ENCODE results near the gene FAM13A.

FAM13A gene

GRCh38 chr4:88737307-88737941 is 319.6 kb downstream of the FAM13A start:
- DNase-seq = no peak

GRCh38 chr4:88736264-88736663 is 320.7 kb downstream of the FAM13A start:
- no peak for DNase-seq

- DNase-seq = no peak
Measured at GRCh38 chr4:88735564-88735963, 321.4 kb downstream of the FAM13A start.

GRCh38 chr4:88734403-88734949 is 322.5 kb downstream of the FAM13A start:
- no peak for DNase-seq

GRCh38 chr4:88732714-88733368 is 324.1 kb downstream of the FAM13A start:
- DNase-seq = no peak

- DNase-seq = peak in 1 of 2 experiments; percentile 13
Measured at GRCh38 chr4:88731381-88731780, 325.6 kb downstream of the FAM13A start.

- DNase-seq = no peak
Measured at GRCh38 chr4:88730811-88731210, 326.2 kb downstream of the FAM13A start.

GRCh38 chr4:88729146-88729760 is 327.7 kb downstream of the FAM13A start:
- no peak for DNase-seq

- peak in 1 of 2 experiments; percentile 59 for DNase-seq
Measured at GRCh38 chr4:88728146-88728545, 328.8 kb downstream of the FAM13A start.

- no peak for DNase-seq
Measured at GRCh38 chr4:88725986-88726385, 331.0 kb downstream of the FAM13A start.

- no peak for DNase-seq
Measured at GRCh38 chr4:88725143-88725542, 331.8 kb downstream of the FAM13A start.

GRCh38 chr4:88724406-88724805 is 332.6 kb downstream of the FAM13A start:
- DNase-seq = no peak

- DNase-seq = peak in 1 of 2 experiments; percentile 18
Measured at GRCh38 chr4:88722828-88723227, 334.2 kb downstream of the FAM13A start.

- DNase-seq = no peak
Measured at GRCh38 chr4:88722276-88722780, 334.7 kb downstream of the FAM13A start.

GRCh38 chr4:88720451-88721428 is 336.2 kb downstream of the FAM13A start:
- DNase-seq = peak in 1 of 2 experiments; percentile 53

- no peak for DNase-seq
Measured at GRCh38 chr4:88719381-88719780, 337.6 kb downstream of the FAM13A start.

GRCh38 chr4:88718098-88718497 is 338.9 kb downstream of the FAM13A start:
- no peak for DNase-seq

- DNase-seq = no peak
Measured at GRCh38 chr4:88713782-88714181, 343.2 kb downstream of the FAM13A start.

GRCh38 chr4:88709989-88710388 is 347.0 kb downstream of the FAM13A start:
- no peak for DNase-seq

GRCh38 chr4:88706574-88706973 is 350.4 kb downstream of the FAM13A start:
- peak in 1 of 2 experiments; percentile 64 for DNase-seq

- DNase-seq = no peak
Measured at GRCh38 chr4:88705805-88706492, 351.0 kb downstream of the FAM13A start.

GRCh38 chr4:88705223-88705622 is 351.8 kb downstream of the FAM13A start:
- no peak for DNase-seq

Data from NCI-H446 (cell line).